Cerebellar cortex (tissue), 1 donor: ENCODE data around the gene SFT2D3.

Source experiments
- DNase-seq: peaks from one replicate; pipeline ENCODE4 v3.0.0-alpha.2; 2015; ENCODE audit warnings: low spot score

Gene SFT2D3

GRCh38 chr2:127664065-127664894 is 37.0 kb upstream of the SFT2D3 start:
- no peak for DNase-seq

- no peak for DNase-seq
Measured at GRCh38 chr2:127664895-127665225, 36.4 kb upstream of the SFT2D3 start.

- DNase-seq = no peak
Measured at GRCh38 chr2:127665267-127665893, 35.9 kb upstream of the SFT2D3 start.

GRCh38 chr2:127669056-127669455 is 32.2 kb upstream of the SFT2D3 start:
- no peak for DNase-seq

- no peak for DNase-seq
Measured at GRCh38 chr2:127670055-127670956, 31.0 kb upstream of the SFT2D3 start.

- no peak for DNase-seq
Measured at GRCh38 chr2:127670957-127671290, 30.4 kb upstream of the SFT2D3 start.

- DNase-seq = no peak
Measured at GRCh38 chr2:127671557-127672302, 29.6 kb upstream of the SFT2D3 start.

- no peak for DNase-seq
Measured at GRCh38 chr2:127672341-127673224, 28.7 kb upstream of the SFT2D3 start.

- DNase-seq = no peak
Measured at GRCh38 chr2:127673291-127674069, 27.8 kb upstream of the SFT2D3 start.

- no peak for DNase-seq
Measured at GRCh38 chr2:127674241-127675209, 26.8 kb upstream of the SFT2D3 start.

- no peak for DNase-seq
Measured at GRCh38 chr2:127675331-127676261, 25.7 kb upstream of the SFT2D3 start, which contains the start of gene LIMS2. Gene LIMS2 (minus strand): TSS chr2:127675530. CDS start chr2:127675024, 506 bp downstream.

- no peak for DNase-seq
Measured at GRCh38 chr2:127676906-127677305, 24.4 kb upstream of the SFT2D3 start.

GRCh38 chr2:127678531-127678930 is 22.8 kb upstream of the SFT2D3 start:
- DNase-seq = no peak

- DNase-seq = no peak
Measured at GRCh38 chr2:127678991-127679390, 22.3 kb upstream of the SFT2D3 start.

- no peak for DNase-seq
Measured at GRCh38 chr2:127679680-127680361, 21.5 kb upstream of the SFT2D3 start.

GRCh38 chr2:127680706-127681287 is 20.5 kb upstream of the SFT2D3 start:
- DNase-seq = no peak

- DNase-seq = no peak
Measured at GRCh38 chr2:127681288-127681804, 20.0 kb upstream of the SFT2D3 start.
